HEK293 (cell line): ENCODE measurements around the gene USP21.
"Not testable (repeated sequence)": the region's sequence is repeated elsewhere in the genome, so short reads cannot be mapped to it uniquely, and the experiment has no call there.

ENCODE experiments used
- CTCF ChIA-PET: fragments of 350-600 bp; formaldehyde crosslinking; extraction: SDS; loops from one replicate; lab custom pipeline; 2021; ENCODE audit warnings: antibody characterized with exemption; lab: Yijun Ruan, JAX
- POLR2A ChIA-PET: fragments of 300-600 bp; formaldehyde crosslinking; extraction: SDS; loops from one replicate; lab custom pipeline; 2020; ENCODE audit warnings: antibody characterized with exemption, inconsistent platforms; lab: Yijun Ruan, JAX
- H3K27ac ChIP-seq: fragments of 200-500 bp; sonication (Bioruptor generic); 2 replicates; pipeline ENCODE4 v1.5.1; 2014; ENCODE audit warnings: low read depth, low read length, control low read depth, inconsistent platforms; ENCODE audit errors: extremely low read depth
- H3K36me3 ChIP-seq, 2 experiments: fragments of 200-500 bp in 1 of 2; sonication (Bioruptor generic) in 1 of 2; 1 replicate in 1 of 2; 2 replicates in 1 of 2; pipeline ENCODE4 v1.5.1; 2014 to 2017; ENCODE audit warnings: inconsistent platforms in 2 of 2, low read length in 2 of 2; ENCODE audit not compliant: control insufficient read depth in 2 of 2, insufficient read depth in 1 of 2
- H3K4me1 ChIP-seq: fragments of 200-500 bp; sonication (Bioruptor generic); 2 replicates; pipeline ENCODE4 v1.5.1; 2014; ENCODE audit warnings: mild to moderate bottlenecking, low read length, inconsistent platforms; ENCODE audit not compliant: control insufficient read depth, insufficient read depth
- H3K4me3 ChIP-seq: 2 replicates; pipeline ENCODE4 v1.5.1; 2011; ENCODE audit warnings: low read depth, mild to moderate bottlenecking, control low read depth, low read length, moderate library complexity
- H3K9me3 ChIP-seq: fragments of 200-500 bp; sonication (Bioruptor generic); 2 replicates; pipeline ENCODE4 v1.5.1; 2014; ENCODE audit warnings: low read depth, low read length, inconsistent platforms; ENCODE audit not compliant: control insufficient read depth, insufficient read depth
- GFI1B ChIP-seq: fragments of 450-650 bp; formaldehyde crosslinking; IDR thresholded peaks from 2 replicates; pipeline ENCODE4 v1.5.1; 2016; ENCODE audit warnings: missing biosample characterization, missing genetic modification characterization
- GLI2 ChIP-seq: fragments of 450-650 bp; formaldehyde crosslinking; IDR thresholded peaks from 2 replicates; pipeline ENCODE4; 2017; ENCODE audit warnings: missing biosample characterization, missing genetic modification characterization, low read depth, borderline replicate concordance
- HOXA7 ChIP-seq: sonication (generic); formaldehyde crosslinking; IDR thresholded peaks from 2 replicates; pipeline ENCODE4 v1.8.1; 2022; ENCODE audit warnings: missing genetic modification reagents, borderline replicate concordance
- HOXD13 ChIP-seq: sonication (generic); formaldehyde crosslinking; IDR thresholded peaks from 2 replicates; pipeline ENCODE4 v1.8.0; 2022; ENCODE audit warnings: missing genetic modification reagents, borderline replicate concordance
- KLF16 ChIP-seq: fragments of 450-650 bp; formaldehyde crosslinking; IDR thresholded peaks from 2 replicates; pipeline ENCODE4 v1.5.1; 2017; ENCODE audit warnings: missing biosample characterization, missing genetic modification characterization
- MEIS1 ChIP-seq: sonication (generic); formaldehyde crosslinking; IDR thresholded peaks from 2 replicates; pipeline ENCODE4 v1.8.1; 2022; ENCODE audit warnings: missing genetic modification reagents, mild to moderate bottlenecking, borderline replicate concordance
- TCF7L2 ChIP-seq: IDR thresholded peaks from 2 replicates; pipeline ENCODE4 v1.6.1; 2011; ENCODE audit warnings: low read depth, mild to moderate bottlenecking, inconsistent platforms, low read length, moderate library complexity, borderline replicate concordance
- WT1 ChIP-seq: fragments of 450-650 bp; formaldehyde crosslinking; IDR thresholded peaks from 2 replicates; pipeline ENCODE4 v1.5.1; 2016; ENCODE audit warnings: missing biosample characterization, missing genetic modification characterization
- YY2 ChIP-seq: fragments of 450-650 bp; formaldehyde crosslinking; IDR thresholded peaks from 2 replicates; pipeline ENCODE4 v1.5.1; 2016; ENCODE audit warnings: missing biosample characterization, missing genetic modification characterization
- ZBTB48 ChIP-seq: fragments of 450-650 bp; formaldehyde crosslinking; IDR thresholded peaks from 2 replicates; pipeline ENCODE4 v1.5.1; 2016; ENCODE audit warnings: missing biosample characterization, missing genetic modification characterization
- ZFP69B ChIP-seq: fragments of 450-650 bp; formaldehyde crosslinking; IDR thresholded peaks from 2 replicates; pipeline ENCODE4 v1.5.1; 2016; ENCODE audit warnings: missing biosample characterization, missing genetic modification characterization
- ZIC2 ChIP-seq: fragments of 450-650 bp; formaldehyde crosslinking; IDR thresholded peaks from 2 replicates; pipeline ENCODE4 v1.5.1; 2016; ENCODE audit warnings: missing biosample characterization, missing genetic modification characterization
- ZNF132 ChIP-seq: fragments of 450-650 bp; formaldehyde crosslinking; IDR thresholded peaks from 2 replicates; pipeline ENCODE4 v1.5.1; 2017; ENCODE audit warnings: missing biosample characterization, missing genetic modification characterization, borderline replicate concordance
- ZNF16 ChIP-seq: fragments of 450-650 bp; formaldehyde crosslinking; IDR thresholded peaks from 2 replicates; pipeline ENCODE4 v1.5.1; 2016; ENCODE audit warnings: low read depth, missing biosample characterization, missing genetic modification characterization
- ZNF169 ChIP-seq: fragments of 450-650 bp; formaldehyde crosslinking; IDR thresholded peaks from 2 replicates; pipeline ENCODE4 v1.5.1; 2016; ENCODE audit warnings: missing biosample characterization, missing genetic modification characterization
- ZNF174 ChIP-seq: fragments of 450-650 bp; formaldehyde crosslinking; IDR thresholded peaks from 2 replicates; pipeline ENCODE4 v1.5.0; 2017; ENCODE audit warnings: missing biosample characterization, mild to moderate bottlenecking, missing genetic modification characterization
- ZNF585B ChIP-seq: fragments of 450-650 bp; formaldehyde crosslinking; IDR thresholded peaks from 2 replicates; pipeline ENCODE4 v1.5.1; 2016; ENCODE audit warnings: missing biosample characterization, missing genetic modification characterization
- ZNF629 ChIP-seq: fragments of 450-650 bp; formaldehyde crosslinking; IDR thresholded peaks from 2 replicates; pipeline ENCODE4 v1.5.1; 2017; ENCODE audit warnings: missing biosample characterization, missing genetic modification characterization
- ZNF777 ChIP-seq: fragments of 450-650 bp; formaldehyde crosslinking; IDR thresholded peaks from 2 replicates; pipeline ENCODE4 v1.5.1; 2017; ENCODE audit warnings: missing biosample characterization, missing genetic modification characterization, borderline replicate concordance
- ZSCAN23 ChIP-seq: fragments of 450-650 bp; formaldehyde crosslinking; IDR thresholded peaks from 2 replicates; pipeline ENCODE4 v1.5.1; 2016; ENCODE audit warnings: missing biosample characterization, missing genetic modification characterization
- TF ChIP-seq, protein P1 (sequence below): fragments of 450-650 bp; formaldehyde crosslinking; IDR thresholded peaks from 2 replicates; pipeline ENCODE4 v1.5.1; 2016; ENCODE audit warnings: missing biosample characterization, missing genetic modification characterization
- TF ChIP-seq, protein P2 (sequence below): fragments of 450-650 bp; formaldehyde crosslinking; IDR thresholded peaks from 2 replicates; pipeline ENCODE4 v1.5.1; 2016; ENCODE audit warnings: missing biosample characterization, missing genetic modification characterization
- TF ChIP-seq, protein P3 (sequence below): fragments of 450-650 bp; formaldehyde crosslinking; IDR thresholded peaks from 2 replicates; pipeline ENCODE4 v1.5.1; 2016; ENCODE audit warnings: missing biosample characterization, missing genetic modification characterization
- TF ChIP-seq, protein P4 (sequence below): fragments of 450-650 bp; formaldehyde crosslinking; IDR thresholded peaks from 2 replicates; pipeline ENCODE4 v1.5.1; 2016; ENCODE audit warnings: missing biosample characterization, missing genetic modification characterization

USP21 gene

DNA sequence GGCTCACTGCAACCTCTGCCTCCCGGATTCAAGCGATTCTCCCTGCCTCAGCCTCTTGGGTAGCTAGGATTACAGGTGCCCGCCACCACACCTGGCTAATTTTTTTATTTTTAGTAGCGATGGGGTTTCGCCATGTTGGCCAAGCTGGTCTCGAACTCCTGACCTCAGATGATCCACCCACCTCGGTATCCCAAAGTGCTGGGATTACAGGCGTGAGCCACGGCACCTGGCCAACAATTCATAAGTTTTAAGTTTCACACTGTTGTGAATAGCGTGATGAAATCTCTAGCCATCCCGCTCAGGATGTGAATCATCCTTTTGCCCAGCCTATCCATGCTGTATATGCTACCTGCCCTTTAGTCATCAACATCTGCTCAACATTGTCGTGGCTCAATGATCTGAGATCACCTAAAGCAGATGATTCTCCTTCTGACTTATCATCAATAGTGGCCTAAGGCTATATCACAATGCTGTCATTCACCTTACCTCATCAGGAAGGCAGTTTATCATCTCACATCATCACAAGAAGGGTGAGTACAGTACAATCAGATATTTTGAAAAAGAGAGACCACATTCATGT lies 44.1 kb upstream of the USP21 start (continued):
- TF ChIP-seq GFI1B (tag by site-specific recombination) (no peak), TCF7L2 (no peak), HOXA7 (CRISPR knock-in tag) (no peak), ZNF169 (tag by site-specific recombination) (no peak), ZSCAN23 (peak; percentile 82; the same call in 1 of the 2 replicates), ZNF585B (tag by site-specific recombination) (no peak), YY2 (tag by site-specific recombination) (peak; percentile 68), HOXD13 (CRISPR knock-in tag) (no peak), ZIC2 (tag by site-specific recombination) (no peak), ZNF174 (tag by site-specific recombination) (no peak), ZBTB48 (0 out of 2 replicates have a peak, but pooled peaks have one; percentile 29), MEIS1 (CRISPR knock-in tag) (no peak), GLI2 (no peak), WT1 (tag by site-specific recombination) (no peak), ZNF16 (no peak), ZFP69B (peak; percentile 53; the same call in 1 of the 2 replicates), ZNF132 (no peak), ZNF629 (tag by site-specific recombination) (peak; percentile 96), KLF16 (tag by site-specific recombination) (0 out of 2 replicates have a peak, but pooled peaks have one; percentile 79), ZNF777 (tag by site-specific recombination) (no peak)
- TF ChIP-seq, protein P1, sequence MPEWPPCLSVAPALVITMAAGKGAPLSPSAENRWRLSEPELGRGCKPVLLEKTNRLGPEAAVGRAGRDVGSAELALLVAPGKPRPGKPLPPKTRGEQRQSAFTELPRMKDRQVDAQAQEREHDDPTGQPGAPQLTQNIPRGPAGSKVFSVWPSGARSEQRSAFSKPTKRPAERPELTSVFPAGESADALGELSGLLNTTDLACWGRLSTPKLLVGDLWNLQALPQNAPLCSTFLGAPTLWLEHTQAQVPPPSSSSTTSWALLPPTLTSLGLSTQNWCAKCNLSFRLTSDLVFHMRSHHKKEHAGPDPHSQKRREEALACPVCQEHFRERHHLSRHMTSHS (tag by site-specific recombination) = no peak
- TF ChIP-seq, protein P2, sequence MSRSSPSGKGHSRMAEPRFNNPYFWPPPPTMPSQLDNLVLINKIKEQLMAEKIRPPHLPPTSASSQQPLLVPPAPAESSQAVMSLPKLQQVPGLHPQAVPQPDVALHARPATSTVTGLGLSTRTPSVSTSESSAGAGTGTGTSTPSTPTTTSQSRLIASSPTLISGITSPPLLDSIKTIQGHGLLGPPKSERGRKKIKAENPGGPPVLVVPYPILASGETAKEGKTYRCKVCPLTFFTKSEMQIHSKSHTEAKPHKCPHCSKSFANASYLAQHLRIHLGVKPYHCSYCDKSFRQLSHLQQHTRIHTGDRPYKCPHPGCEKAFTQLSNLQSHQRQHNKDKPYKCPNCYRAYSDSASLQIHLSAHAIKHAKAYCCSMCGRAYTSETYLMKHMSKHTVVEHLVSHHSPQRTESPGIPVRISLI (tag by site-specific recombination) = peak; percentile 85; the same call in 1 of the 2 replicates
- TF ChIP-seq, protein P3, sequence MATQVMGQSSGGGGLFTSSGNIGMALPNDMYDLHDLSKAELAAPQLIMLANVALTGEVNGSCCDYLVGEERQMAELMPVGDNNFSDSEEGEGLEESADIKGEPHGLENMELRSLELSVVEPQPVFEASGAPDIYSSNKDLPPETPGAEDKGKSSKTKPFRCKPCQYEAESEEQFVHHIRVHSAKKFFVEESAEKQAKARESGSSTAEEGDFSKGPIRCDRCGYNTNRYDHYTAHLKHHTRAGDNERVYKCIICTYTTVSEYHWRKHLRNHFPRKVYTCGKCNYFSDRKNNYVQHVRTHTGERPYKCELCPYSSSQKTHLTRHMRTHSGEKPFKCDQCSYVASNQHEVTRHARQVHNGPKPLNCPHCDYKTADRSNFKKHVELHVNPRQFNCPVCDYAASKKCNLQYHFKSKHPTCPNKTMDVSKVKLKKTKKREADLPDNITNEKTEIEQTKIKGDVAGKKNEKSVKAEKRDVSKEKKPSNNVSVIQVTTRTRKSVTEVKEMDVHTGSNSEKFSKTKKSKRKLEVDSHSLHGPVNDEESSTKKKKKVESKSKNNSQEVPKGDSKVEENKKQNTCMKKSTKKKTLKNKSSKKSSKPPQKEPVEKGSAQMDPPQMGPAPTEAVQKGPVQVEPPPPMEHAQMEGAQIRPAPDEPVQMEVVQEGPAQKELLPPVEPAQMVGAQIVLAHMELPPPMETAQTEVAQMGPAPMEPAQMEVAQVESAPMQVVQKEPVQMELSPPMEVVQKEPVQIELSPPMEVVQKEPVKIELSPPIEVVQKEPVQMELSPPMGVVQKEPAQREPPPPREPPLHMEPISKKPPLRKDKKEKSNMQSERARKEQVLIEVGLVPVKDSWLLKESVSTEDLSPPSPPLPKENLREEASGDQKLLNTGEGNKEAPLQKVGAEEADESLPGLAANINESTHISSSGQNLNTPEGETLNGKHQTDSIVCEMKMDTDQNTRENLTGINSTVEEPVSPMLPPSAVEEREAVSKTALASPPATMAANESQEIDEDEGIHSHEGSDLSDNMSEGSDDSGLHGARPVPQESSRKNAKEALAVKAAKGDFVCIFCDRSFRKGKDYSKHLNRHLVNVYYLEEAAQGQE (tag by site-specific recombination) = no peak
- TF ChIP-seq, protein P4, sequence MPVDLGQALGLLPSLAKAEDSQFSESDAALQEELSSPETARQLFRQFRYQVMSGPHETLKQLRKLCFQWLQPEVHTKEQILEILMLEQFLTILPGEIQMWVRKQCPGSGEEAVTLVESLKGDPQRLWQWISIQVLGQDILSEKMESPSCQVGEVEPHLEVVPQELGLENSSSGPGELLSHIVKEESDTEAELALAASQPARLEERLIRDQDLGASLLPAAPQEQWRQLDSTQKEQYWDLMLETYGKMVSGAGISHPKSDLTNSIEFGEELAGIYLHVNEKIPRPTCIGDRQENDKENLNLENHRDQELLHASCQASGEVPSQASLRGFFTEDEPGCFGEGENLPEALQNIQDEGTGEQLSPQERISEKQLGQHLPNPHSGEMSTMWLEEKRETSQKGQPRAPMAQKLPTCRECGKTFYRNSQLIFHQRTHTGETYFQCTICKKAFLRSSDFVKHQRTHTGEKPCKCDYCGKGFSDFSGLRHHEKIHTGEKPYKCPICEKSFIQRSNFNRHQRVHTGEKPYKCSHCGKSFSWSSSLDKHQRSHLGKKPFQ (tag by site-specific recombination) = no peak

DNA sequence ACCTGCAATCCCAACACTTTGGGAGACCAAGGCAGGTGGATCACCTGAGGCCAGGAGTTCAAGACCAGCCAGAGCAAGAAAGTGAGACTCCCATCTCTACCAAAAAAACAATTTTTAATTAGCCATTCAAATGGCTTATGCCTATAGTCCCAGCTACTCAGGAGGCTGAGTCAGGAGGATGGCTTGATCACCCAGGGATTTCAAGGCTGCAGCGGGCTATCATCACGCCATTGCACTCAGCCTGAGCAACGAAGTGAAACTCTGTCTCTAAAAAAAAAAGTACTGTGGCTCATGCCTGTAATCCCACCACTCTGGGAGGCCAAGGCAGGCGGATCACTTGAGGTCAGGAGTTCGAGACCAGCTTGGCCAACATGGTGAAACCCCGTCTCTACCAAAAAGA lies 43.3 kb upstream of the USP21 start:
- CTCF ChIA-PET = interaction anchor here (1.2 kb wide), 1 partner anchor 441 kb away, joined by 7 read pairs; no protein-coding TSS in a partner anchor
- peaks cover 0 to 30% of the 10 kb centered on the region in 2 experiments; a peak in 1 of 3 replicates for H3K36me3 ChIP-seq
- POLR2A ChIA-PET = interaction anchor here (1.5 kb wide), 1 partner anchor 19 kb away, joined by 3 read pairs; no protein-coding TSS in a partner anchor
- not testable (repeated sequence) for H3K9me3 ChIP-seq, H3K27ac ChIP-seq, H3K4me1 ChIP-seq, H3K4me3 ChIP-seq
